ENCODE measurements around the gene TMCO4.

Gene TMCO4

GRCh38 chr1:19750882-19751276, 48.8 kb downstream of the TMCO4 start:
- in situ Hi-C loops (cut with MboI; ENCODE audit: low sequenced_read_pairs), result no loop called here

- in situ Hi-C loops (cut with MboI; ENCODE audit: low sequenced_read_pairs), result no loop called here
Measured at GRCh38 chr1:19750101-19750881, 49.4 kb downstream of the TMCO4 start.

GRCh38 chr1:19749685-19750084, 50.0 kb downstream of the TMCO4 start:
- in situ Hi-C loops (cut with MboI; ENCODE audit: low sequenced_read_pairs), result no loop called here

GRCh38 chr1:19747761-19748160, 52.0 kb downstream of the TMCO4 start:
- in situ Hi-C loops (cut with MboI; ENCODE audit: low sequenced_read_pairs), result no loop called here

- in situ Hi-C loops (cut with MboI; ENCODE audit: low sequenced_read_pairs), result no loop called here
Measured at GRCh38 chr1:19744886-19745285, 54.8 kb downstream of the TMCO4 start.

- in situ Hi-C loops (cut with MboI; ENCODE audit: low sequenced_read_pairs), result no loop called here
Measured at GRCh38 chr1:19744335-19744743, 55.4 kb downstream of the TMCO4 start.

- in situ Hi-C loops (cut with MboI; ENCODE audit: low sequenced_read_pairs), result no loop called here
Measured at GRCh38 chr1:19743793-19744192, 55.9 kb downstream of the TMCO4 start.

GRCh38 chr1:19743180-19743579, 56.5 kb downstream of the TMCO4 start:
- in situ Hi-C loops (cut with MboI; ENCODE audit: low sequenced_read_pairs), result no loop called here

GRCh38 chr1:19739628-19740027, 60.1 kb downstream of the TMCO4 start:
- in situ Hi-C loops (cut with MboI; ENCODE audit: low sequenced_read_pairs), result no loop called here

- in situ Hi-C loops (cut with MboI; ENCODE audit: low sequenced_read_pairs), result no loop called here
Measured at GRCh38 chr1:19738669-19739068, 61.0 kb downstream of the TMCO4 start.

GRCh38 chr1:19738076-19738475, 61.6 kb downstream of the TMCO4 start:
- in situ Hi-C loops (cut with MboI; ENCODE audit: low sequenced_read_pairs), result no loop called here

- in situ Hi-C loops (cut with MboI; ENCODE audit: low sequenced_read_pairs), result no loop called here
Measured at GRCh38 chr1:19737104-19737825, 62.5 kb downstream of the TMCO4 start.

GRCh38 chr1:19735440-19736127, 64.1 kb downstream of the TMCO4 start:
- in situ Hi-C loops (cut with MboI; ENCODE audit: low sequenced_read_pairs), result no loop called here

- in situ Hi-C loops (cut with MboI; ENCODE audit: low sequenced_read_pairs), result no loop called here
Measured at GRCh38 chr1:19734472-19734999, 65.2 kb downstream of the TMCO4 start.

- in situ Hi-C loops (cut with MboI; ENCODE audit: low sequenced_read_pairs), result no loop called here
Measured at GRCh38 chr1:19734056-19734455, 65.7 kb downstream of the TMCO4 start.

GRCh38 chr1:19733615-19734014, 66.1 kb downstream of the TMCO4 start:
- in situ Hi-C loops (cut with MboI; ENCODE audit: low sequenced_read_pairs), result no loop called here

GRCh38 chr1:19731311-19731821, 68.3 kb downstream of the TMCO4 start:
- in situ Hi-C loops (cut with MboI; ENCODE audit: low sequenced_read_pairs), result no loop called here

- in situ Hi-C loops (cut with MboI; ENCODE audit: low sequenced_read_pairs), result no loop called here
Measured at GRCh38 chr1:19730793-19731192, 68.9 kb downstream of the TMCO4 start.

GRCh38 chr1:19730232-19730631, 69.5 kb downstream of the TMCO4 start:
- in situ Hi-C loops (cut with MboI; ENCODE audit: low sequenced_read_pairs), result no loop called here

GRCh38 chr1:19728413-19729145, 71.1 kb downstream of the TMCO4 start:
- in situ Hi-C loops (cut with MboI; ENCODE audit: low sequenced_read_pairs), result no loop called here

- in situ Hi-C loops (cut with MboI; ENCODE audit: low sequenced_read_pairs), result no loop called here
Measured at GRCh38 chr1:19725606-19726005, 74.1 kb downstream of the TMCO4 start.

Data from HL-60/S4 (cell line).